ENCODE data around the gene LINGO1. TPM values are rescaled to one million over a fixed set of nuclear protein-coding genes. Genes with fewer than 3 reads are reported as not detected.

Gene LINGO1
- total and polyA plus RNA-seq, 4 donors = 0.50 to 1.6 (median 0.75) TPM; not detected in 1

GRCh38 chr15:77629070-77630030, 3.4 kb downstream of the LINGO1 start:
- TF ChIP-seq ATF3 (IDR thresholded peaks at IDR 0.05) (no peak), FOXA2 (IDR thresholded peaks at IDR 0.05) (no peak)
- Histone ChIP-seq H3K4me3 (ENCODE audit: low read depth in 1 of 3, low read length in 3 of 3) (no peak overlapping the region), H3K4me1 (ENCODE audit: control insufficient read depth in 4 of 4, insufficient read depth in 4 of 4, low read length in 3 of 4) (peaks cover 7 to 17% (median 11%) of the 10 kb centered on the region in 4 donors), H3K27me3 (ENCODE audit: control insufficient read depth in 4 of 4, insufficient read depth in 4 of 4, low read length in 3 of 4) (peaks cover 0 to 3% (median 0%) of the 10 kb centered on the region in 4 donors), H3K9ac (ENCODE audit: low read depth in 1 of 2, low read length in 2 of 2) (no peak overlapping the region), H3K9me3 (ENCODE audit: control insufficient read depth in 4 of 4, low read length in 3 of 4) (peaks cover 0 to 4% (median 0%) of the 10 kb centered on the region in 4 donors), H3K27ac (ENCODE audit: low read depth in 1 of 2, low read length in 2 of 2) (no peak overlapping the region), H3K36me3 (ENCODE audit: control insufficient read depth in 4 of 4, insufficient read depth in 3 of 4, low read depth in 1 of 4, low read length in 3 of 4) (no peaks in the 10 kb centered on the region)
- no peak for DNase-seq (ENCODE audit: low spot score)
- 89% methylated on average over 8 of the region's 8 CpGs for WGBS

- 95% methylated on average over 2 of the region's 2 CpGs for WGBS
- Histone ChIP-seq H3K27ac (ENCODE audit: low read depth in 1 of 2, low read length in 2 of 2) (no peak overlapping the region), H3K4me3 (ENCODE audit: low read depth in 1 of 3, low read length in 3 of 3) (no peak overlapping the region), H3K9ac (ENCODE audit: low read depth in 1 of 2, low read length in 2 of 2) (no peak overlapping the region), H3K4me1 (ENCODE audit: control insufficient read depth in 4 of 4, insufficient read depth in 4 of 4, low read length in 3 of 4) (peaks cover 4 to 7% (median 5%) of the 10 kb centered on the region in 4 donors), H3K36me3 (ENCODE audit: control insufficient read depth in 4 of 4, insufficient read depth in 3 of 4, low read depth in 1 of 4, low read length in 3 of 4) (no peaks in the 10 kb centered on the region), H3K9me3 (ENCODE audit: control insufficient read depth in 4 of 4, low read length in 3 of 4) (peaks cover 0 to 4% (median 0%) of the 10 kb centered on the region in 4 donors), H3K27me3 (ENCODE audit: control insufficient read depth in 4 of 4, insufficient read depth in 4 of 4, low read length in 3 of 4) (no peaks in the 10 kb centered on the region)
- no peak for TF ChIP-seq SP1 (IDR thresholded peaks at IDR 0.05)
- TF ChIP-seq, protein P1, sequence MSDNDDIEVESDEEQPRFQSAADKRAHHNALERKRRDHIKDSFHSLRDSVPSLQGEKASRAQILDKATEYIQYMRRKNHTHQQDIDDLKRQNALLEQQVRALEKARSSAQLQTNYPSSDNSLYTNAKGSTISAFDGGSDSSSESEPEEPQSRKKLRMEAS (IDR thresholded peaks at IDR 0.05) = no peak
- no peak for TF ChIP-seq TAF1 (conservative IDR thresholded peaks at IDR 0.05)
- TF ChIP-seq JUND (IDR thresholded peaks at IDR 0.05) = no peak
- TF ChIP-seq FOXA2 (IDR thresholded peaks at IDR 0.05) = no peak
- TF ChIP-seq HNF4A (conservative IDR thresholded peaks at IDR 0.05) = no peak
- TF ChIP-seq ZBTB33 (IDR thresholded peaks at IDR 0.05) = no peak
- TF ChIP-seq NR2F2 (IDR thresholded peaks at IDR 0.05) = no peak
- TF ChIP-seq GABPA (IDR thresholded peaks at IDR 0.05 in 1 of 2, conservative IDR thresholded peaks at IDR 0.05 in 1 of 2) = no peak
- DNase-seq (ENCODE audit: low spot score) = no peak
These were observed 4.7 kb downstream of the LINGO1 start for GRCh38 chr15:77628010-77628409.

- Histone ChIP-seq H3K4me3 (ENCODE audit: low read depth in 1 of 3, low read length in 3 of 3) (no peak overlapping the region), H3K36me3 (ENCODE audit: control insufficient read depth in 4 of 4, insufficient read depth in 3 of 4, low read depth in 1 of 4, low read length in 3 of 4) (no peaks in the 10 kb centered on the region), H3K9ac (ENCODE audit: low read depth in 1 of 2, low read length in 2 of 2) (no peak overlapping the region), H3K4me1 (ENCODE audit: control insufficient read depth in 4 of 4, insufficient read depth in 4 of 4, low read length in 3 of 4) (peaks cover 2 to 5% (median 3%) of the 10 kb centered on the region in 4 donors), H3K27me3 (ENCODE audit: control insufficient read depth in 4 of 4, insufficient read depth in 4 of 4, low read length in 3 of 4) (no peaks in the 10 kb centered on the region), H3K27ac (ENCODE audit: low read depth in 1 of 2, low read length in 2 of 2) (no peak overlapping the region), H3K9me3 (ENCODE audit: control insufficient read depth in 4 of 4, low read length in 3 of 4) (peaks cover 0 to 4% (median 0%) of the 10 kb centered on the region in 4 donors)
- TF ChIP-seq JUND (IDR thresholded peaks at IDR 0.05) (no peak), HNF4G (IDR thresholded peaks at IDR 0.05) (no peak)
- 95% methylated on average over 2 of the region's 2 CpGs for WGBS
- DNase-seq (ENCODE audit: low spot score) = no peak
These were observed 5.1 kb downstream of the LINGO1 start for GRCh38 chr15:77627581-77627980.

Data from liver (tissue), 9 donors.